ENCODE results near the gene RIMS1.

DNA sequence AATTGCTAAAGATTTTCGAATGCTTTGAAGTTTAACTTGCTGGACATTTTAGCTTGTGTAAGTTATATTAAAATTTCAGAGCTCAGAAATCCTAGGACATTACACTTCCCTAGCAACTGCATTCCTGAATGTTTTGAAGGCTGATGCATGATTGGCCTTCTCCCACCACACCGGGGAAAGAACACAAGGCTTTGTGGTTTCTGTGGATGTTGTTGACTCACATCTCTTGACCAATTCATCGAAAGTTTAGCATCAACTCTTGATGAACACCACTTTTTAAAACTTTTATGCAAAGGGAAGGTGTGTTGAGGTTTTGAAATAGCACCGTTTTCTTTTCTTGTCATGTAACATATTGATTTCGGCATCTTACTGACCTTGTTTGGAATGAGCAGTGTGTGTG is 81.1 kb downstream of the RIMS1 start:
- TF ChIP-seq JUND (IDR thresholded peaks at IDR 0.05) (no peak), TAF1 (conservative IDR thresholded peaks at IDR 0.05) (no peak), YY1 (IDR thresholded peaks at IDR 0.05) (no peak), RXRA (IDR thresholded peaks at IDR 0.05) (no peak), GABPA (IDR thresholded peaks at IDR 0.05 in 1 of 2, conservative IDR thresholded peaks at IDR 0.05 in 1 of 2) (no peak), HNF4A (conservative IDR thresholded peaks at IDR 0.05) (no peak), RAD21 (IDR thresholded peaks at IDR 0.05) (no peak), NR2F2 (IDR thresholded peaks at IDR 0.05) (no peak), SP1 (IDR thresholded peaks at IDR 0.05) (no peak)
- TF ChIP-seq, protein P1, sequence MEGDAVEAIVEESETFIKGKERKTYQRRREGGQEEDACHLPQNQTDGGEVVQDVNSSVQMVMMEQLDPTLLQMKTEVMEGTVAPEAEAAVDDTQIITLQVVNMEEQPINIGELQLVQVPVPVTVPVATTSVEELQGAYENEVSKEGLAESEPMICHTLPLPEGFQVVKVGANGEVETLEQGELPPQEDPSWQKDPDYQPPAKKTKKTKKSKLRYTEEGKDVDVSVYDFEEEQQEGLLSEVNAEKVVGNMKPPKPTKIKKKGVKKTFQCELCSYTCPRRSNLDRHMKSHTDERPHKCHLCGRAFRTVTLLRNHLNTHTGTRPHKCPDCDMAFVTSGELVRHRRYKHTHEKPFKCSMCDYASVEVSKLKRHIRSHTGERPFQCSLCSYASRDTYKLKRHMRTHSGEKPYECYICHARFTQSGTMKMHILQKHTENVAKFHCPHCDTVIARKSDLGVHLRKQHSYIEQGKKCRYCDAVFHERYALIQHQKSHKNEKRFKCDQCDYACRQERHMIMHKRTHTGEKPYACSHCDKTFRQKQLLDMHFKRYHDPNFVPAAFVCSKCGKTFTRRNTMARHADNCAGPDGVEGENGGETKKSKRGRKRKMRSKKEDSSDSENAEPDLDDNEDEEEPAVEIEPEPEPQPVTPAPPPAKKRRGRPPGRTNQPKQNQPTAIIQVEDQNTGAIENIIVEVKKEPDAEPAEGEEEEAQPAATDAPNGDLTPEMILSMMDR (IDR thresholded peaks at IDR 0.05; ENCODE audit: low read depth, low read length, missing input control), result no peak
- TF ChIP-seq, protein P2, sequence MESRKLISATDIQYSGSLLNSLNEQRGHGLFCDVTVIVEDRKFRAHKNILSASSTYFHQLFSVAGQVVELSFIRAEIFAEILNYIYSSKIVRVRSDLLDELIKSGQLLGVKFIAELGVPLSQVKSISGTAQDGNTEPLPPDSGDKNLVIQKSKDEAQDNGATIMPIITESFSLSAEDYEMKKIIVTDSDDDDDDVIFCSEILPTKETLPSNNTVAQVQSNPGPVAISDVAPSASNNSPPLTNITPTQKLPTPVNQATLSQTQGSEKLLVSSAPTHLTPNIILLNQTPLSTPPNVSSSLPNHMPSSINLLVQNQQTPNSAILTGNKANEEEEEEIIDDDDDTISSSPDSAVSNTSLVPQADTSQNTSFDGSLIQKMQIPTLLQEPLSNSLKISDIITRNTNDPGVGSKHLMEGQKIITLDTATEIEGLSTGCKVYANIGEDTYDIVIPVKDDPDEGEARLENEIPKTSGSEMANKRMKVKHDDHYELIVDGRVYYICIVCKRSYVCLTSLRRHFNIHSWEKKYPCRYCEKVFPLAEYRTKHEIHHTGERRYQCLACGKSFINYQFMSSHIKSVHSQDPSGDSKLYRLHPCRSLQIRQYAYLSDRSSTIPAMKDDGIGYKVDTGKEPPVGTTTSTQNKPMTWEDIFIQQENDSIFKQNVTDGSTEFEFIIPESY (IDR thresholded peaks at IDR 0.05), result no peak
- TF ChIP-seq, protein P3, sequence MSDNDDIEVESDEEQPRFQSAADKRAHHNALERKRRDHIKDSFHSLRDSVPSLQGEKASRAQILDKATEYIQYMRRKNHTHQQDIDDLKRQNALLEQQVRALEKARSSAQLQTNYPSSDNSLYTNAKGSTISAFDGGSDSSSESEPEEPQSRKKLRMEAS (IDR thresholded peaks at IDR 0.05), result no peak
- TF ChIP-seq, protein P4, sequence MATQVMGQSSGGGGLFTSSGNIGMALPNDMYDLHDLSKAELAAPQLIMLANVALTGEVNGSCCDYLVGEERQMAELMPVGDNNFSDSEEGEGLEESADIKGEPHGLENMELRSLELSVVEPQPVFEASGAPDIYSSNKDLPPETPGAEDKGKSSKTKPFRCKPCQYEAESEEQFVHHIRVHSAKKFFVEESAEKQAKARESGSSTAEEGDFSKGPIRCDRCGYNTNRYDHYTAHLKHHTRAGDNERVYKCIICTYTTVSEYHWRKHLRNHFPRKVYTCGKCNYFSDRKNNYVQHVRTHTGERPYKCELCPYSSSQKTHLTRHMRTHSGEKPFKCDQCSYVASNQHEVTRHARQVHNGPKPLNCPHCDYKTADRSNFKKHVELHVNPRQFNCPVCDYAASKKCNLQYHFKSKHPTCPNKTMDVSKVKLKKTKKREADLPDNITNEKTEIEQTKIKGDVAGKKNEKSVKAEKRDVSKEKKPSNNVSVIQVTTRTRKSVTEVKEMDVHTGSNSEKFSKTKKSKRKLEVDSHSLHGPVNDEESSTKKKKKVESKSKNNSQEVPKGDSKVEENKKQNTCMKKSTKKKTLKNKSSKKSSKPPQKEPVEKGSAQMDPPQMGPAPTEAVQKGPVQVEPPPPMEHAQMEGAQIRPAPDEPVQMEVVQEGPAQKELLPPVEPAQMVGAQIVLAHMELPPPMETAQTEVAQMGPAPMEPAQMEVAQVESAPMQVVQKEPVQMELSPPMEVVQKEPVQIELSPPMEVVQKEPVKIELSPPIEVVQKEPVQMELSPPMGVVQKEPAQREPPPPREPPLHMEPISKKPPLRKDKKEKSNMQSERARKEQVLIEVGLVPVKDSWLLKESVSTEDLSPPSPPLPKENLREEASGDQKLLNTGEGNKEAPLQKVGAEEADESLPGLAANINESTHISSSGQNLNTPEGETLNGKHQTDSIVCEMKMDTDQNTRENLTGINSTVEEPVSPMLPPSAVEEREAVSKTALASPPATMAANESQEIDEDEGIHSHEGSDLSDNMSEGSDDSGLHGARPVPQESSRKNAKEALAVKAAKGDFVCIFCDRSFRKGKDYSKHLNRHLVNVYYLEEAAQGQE (IDR thresholded peaks at IDR 0.05), result no peak
- TF ChIP-seq, protein P5, sequence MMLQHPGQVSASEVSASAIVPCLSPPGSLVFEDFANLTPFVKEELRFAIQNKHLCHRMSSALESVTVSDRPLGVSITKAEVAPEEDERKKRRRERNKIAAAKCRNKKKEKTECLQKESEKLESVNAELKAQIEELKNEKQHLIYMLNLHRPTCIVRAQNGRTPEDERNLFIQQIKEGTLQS (IDR thresholded peaks at IDR 0.05), result no peak

Data from liver (tissue), 3 donors.